Peyer's patch (tissue), 4 donors: ENCODE data around the gene F2. TPM values are rescaled to one million over a fixed set of nuclear protein-coding genes. Genes with fewer than 3 reads are reported as not detected.
"Not testable (repeated sequence)": the region's sequence is repeated elsewhere in the genome, so short reads cannot be mapped to it uniquely, and the experiment has no call there.

Source experiments
- DNase-seq, 3 donors: peaks; one replicate each; pipeline ENCODE4 v3.0.0-alpha.2; 2017 to 2019
- H3K27ac ChIP-seq, 4 donors: fragments of 200-600 bp; sonication (generic); one replicate each; pipeline ENCODE4 v1.5.1; 2016 to 2019
- H3K27me3 ChIP-seq, 2 donors: fragments of 200-600 bp; sonication (generic); one replicate each; pipeline ENCODE4 v1.5.1; 2019
- H3K36me3 ChIP-seq, 3 donors: fragments of 200-600 bp; sonication (generic); one replicate each; pipeline ENCODE4 v1.5.1; 2016 to 2019
- H3K4me1 ChIP-seq, 4 donors: fragments of 200-600 bp; sonication (generic); one replicate each; pipeline ENCODE4 v1.5.1; 2016 to 2019
- H3K4me3 ChIP-seq, 4 donors: fragments of 200-600 bp; sonication (generic); 1 replicate in 3 of 4; 2 replicates in 1 of 4; pipeline ENCODE4 v1.5.1; 2016 to 2019; ENCODE audit warnings: mild to moderate bottlenecking in 1 of 4
- H3K9me3 ChIP-seq, 4 donors: fragments of 200-600 bp; sonication (generic); one replicate each; pipeline ENCODE4 v1.5.1; 2016 to 2019; ENCODE audit warnings: mild to moderate bottlenecking in 1 of 4
- CTCF ChIP-seq, 6 experiments: fragments of 450-650 bp in 4 of 6; fragments of 200-600 bp in 2 of 6; sonication (generic) in 1 of 6; IDR thresholded peaks; one replicate each; pipeline ENCODE4 v1.5.1; 2017 to 2019; ENCODE audit warnings: antibody characterized with exemption in 6 of 6, mild to moderate bottlenecking in 3 of 6, moderate library complexity in 1 of 6
- POLR2A ChIP-seq, 2 donors: fragments of 450-650 bp; IDR thresholded peaks; one replicate each; pipeline ENCODE4 v1.5.1; 2017; ENCODE audit warnings: antibody characterized with exemption in 2 of 2, mild to moderate bottlenecking in 2 of 2, moderate library complexity in 2 of 2
- total RNA-seq, 4 donors: library from RNA; depleted of rRNA; stranded (reverse); fragments of >200 nt; gene quantifications; one replicate each; pipeline ENCODE4 v1.1.0, GENCODE V29; 2016

Gene F2
- under 1 TPM in 1 of 4 donors, not detected in 3; 0.53 TPM for total RNA-seq

- DNase-seq, result no peak
- Histone ChIP-seq H3K27ac (peak within 1 kb of the TSS in 1 of 4 donors; percentile 35), H3K27me3 (no peaks in the 10 kb centered on the region), H3K4me3 (peak within 1 kb of the TSS in 1 of 4 donors; percentile 21), H3K9me3 (no peaks in the 10 kb centered on the region), H3K4me1 (no peaks in the 10 kb centered on the region), H3K36me3 (no peaks in the 10 kb centered on the region)
- TF ChIP-seq CTCF (IDR thresholded peaks at IDR 0.05) (no peak), POLR2A (IDR thresholded peaks at IDR 0.05) (no peak)
Measured at GRCh38 chr11:46719048-46719542, at the start of gene F2. F2 (plus strand) TSS chr11:46719213; CDS start chr11:46719236, 23 bp downstream.

GRCh38 chr11:46669711-46670139 lies 49.3 kb upstream of the F2 start:
- Histone ChIP-seq H3K9me3 (no peaks in the 10 kb centered on the region), H3K4me3 (no peak overlapping the region), H3K4me1 (peaks cover 0 to 5% (median 3%) of the 10 kb centered on the region in 4 donors), H3K27ac (no peak overlapping the region), H3K36me3 (peaks cover 0 to 91% (median 0%) of the 10 kb centered on the region in 3 donors), H3K27me3 (no peaks in the 10 kb centered on the region)
- DNase-seq, result peak in 1 of 3 donors; percentile 7
- TF ChIP-seq CTCF (IDR thresholded peaks at IDR 0.05) (peak in 3 of 6 experiments; percentile 14 to 29 (median 18)), POLR2A (IDR thresholded peaks at IDR 0.05) (no peak)

- H3K27me3 ChIP-seq, H3K27ac ChIP-seq, DNase-seq, H3K4me3 ChIP-seq, H3K9me3 ChIP-seq: not testable (repeated sequence)
- Histone ChIP-seq H3K4me1 (peaks cover 6 to 13% (median 10%) of the 10 kb centered on the region in 4 donors), H3K36me3 (peaks cover 0 to 83% (median 0%) of the 10 kb centered on the region in 3 donors)
Measured at GRCh38 chr11:46670521-46670920, 48.5 kb upstream of the F2 start.

- H3K4me1 ChIP-seq, result peaks cover 9 to 19% (median 15%) of the 10 kb centered on the region in 4 donors
- peak overlapping the region in 1 of 4 donors; percentile 9 for H3K27ac ChIP-seq
- no peaks in the 10 kb centered on the region for H3K9me3 ChIP-seq
- no peaks in the 10 kb centered on the region for H3K27me3 ChIP-seq
- TF ChIP-seq POLR2A (IDR thresholded peaks at IDR 0.05) (no peak), CTCF (IDR thresholded peaks at IDR 0.05) (no peak)
- no peak for DNase-seq
- peaks cover 0 to 76% (median 0%) of the 10 kb centered on the region in 3 donors for H3K36me3 ChIP-seq
- H3K4me3 ChIP-seq, result no peak overlapping the region
Measured at GRCh38 chr11:46671958-46672315, 47.1 kb upstream of the F2 start.

GRCh38 chr11:46672381-46672839 lies 46.6 kb upstream of the F2 start:
- DNase-seq, result no peak
- Histone ChIP-seq H3K27me3 (no peaks in the 10 kb centered on the region), H3K4me1 (peaks cover 9 to 19% (median 17%) of the 10 kb centered on the region in 4 donors), H3K27ac (peak overlapping the region in 1 of 4 donors; percentile 9), H3K36me3 (peaks cover 0 to 76% (median 0%) of the 10 kb centered on the region in 3 donors), H3K4me3 (no peak overlapping the region), H3K9me3 (no peaks in the 10 kb centered on the region)
- TF ChIP-seq POLR2A (IDR thresholded peaks at IDR 0.05) (no peak), CTCF (IDR thresholded peaks at IDR 0.05) (no peak)

GRCh38 chr11:46673713-46674462 lies 45.1 kb upstream of the F2 start:
- H3K4me3 ChIP-seq, result no peak overlapping the region
- no peaks in the 10 kb centered on the region for H3K27me3 ChIP-seq
- no peak for DNase-seq
- peaks cover 9 to 19% (median 17%) of the 10 kb centered on the region in 4 donors for H3K4me1 ChIP-seq
- H3K27ac ChIP-seq, result peak overlapping the region in 2 of 4 donors; percentile 63 to 72
- H3K9me3 ChIP-seq, result no peaks in the 10 kb centered on the region
- peaks cover 0 to 75% (median 0%) of the 10 kb centered on the region in 3 donors for H3K36me3 ChIP-seq
- TF ChIP-seq POLR2A (IDR thresholded peaks at IDR 0.05) (no peak), CTCF (IDR thresholded peaks at IDR 0.05) (no peak)
